CD4-positive, CD25-positive, alpha-beta regulatory T cell (primary cell): ENCODE results near the gene MGAT4B. TPM values are rescaled to one million over a fixed set of nuclear protein-coding genes. Genes with fewer than 3 reads are reported as not detected.

Experiments used
- ATAC-seq, 2 donors: fragments of 150-1000 bp; cut with Tn5 transposase; one replicate each; pipeline ENCODE4 v1.10.0; 2021; ENCODE audit warnings: low read depth in 2 of 2, moderate number of reproducible peaks in 2 of 2, moderate library complexity in 1 of 2
- DNase-seq, 3 donors: peaks; one replicate each; pipeline versions ENCODE4 v3.0.0 to v3.0.0-alpha.2; 2012 to 2022; ENCODE audit warnings: mixed read lengths in 1 of 3
- H3K27ac ChIP-seq: one replicate; pipeline ENCODE4 v1.7.0; 2013; ENCODE audit warnings: mild to moderate bottlenecking, low read length; ENCODE audit not compliant: insufficient read depth, poor library complexity, severe bottlenecking
- H3K27me3 ChIP-seq: one replicate; pipeline ENCODE4 v1.7.0; 2013; ENCODE audit warnings: low read length; ENCODE audit not compliant: control insufficient read depth, insufficient read depth
- H3K36me3 ChIP-seq: one replicate; pipeline ENCODE4 v1.7.0; 2013; ENCODE audit warnings: mild to moderate bottlenecking, low read length, moderate library complexity; ENCODE audit not compliant: control insufficient read depth, insufficient read depth
- H3K4me1 ChIP-seq: 2 replicates; pipeline ENCODE4 v1.7.0; 2013; ENCODE audit warnings: mild to moderate bottlenecking, low read length; ENCODE audit not compliant: insufficient read depth, control insufficient read depth, poor library complexity, severe bottlenecking
- H3K4me3 ChIP-seq: one replicate; pipeline ENCODE4 v1.7.0; 2013; ENCODE audit warnings: low read depth, mild to moderate bottlenecking, low read length, moderate library complexity
- H3K9me3 ChIP-seq, 2 experiments: 1 replicate in 1 of 2; 2 replicates in 1 of 2; pipeline ENCODE4 v1.7.0; 2013; ENCODE audit warnings: low read length in 2 of 2, mild to moderate bottlenecking in 1 of 2, moderate library complexity in 1 of 2; ENCODE audit not compliant: control insufficient read depth in 2 of 2
- H3K27ac Mint-ChIP-seq, 3 donors: one replicate each; pipeline ENCODE4 v1.8.0; 2020 to 2022; ENCODE audit warnings: mild to moderate bottlenecking in 3 of 3, mixed read lengths in 3 of 3, moderate library complexity in 2 of 3
- H3K27me3 Mint-ChIP-seq: one replicate; pipeline ENCODE4 v1.8.0; 2022; ENCODE audit warnings: mild to moderate bottlenecking, mixed read lengths
- H3K36me3 Mint-ChIP-seq: one replicate; pipeline ENCODE4 v1.8.0; 2020; ENCODE audit warnings: mixed read lengths
- H3K4me1 Mint-ChIP-seq, 4 donors: one replicate each; pipeline ENCODE4 v1.8.0; 2020 to 2022; ENCODE audit warnings: mixed read lengths in 4 of 4, mild to moderate bottlenecking in 1 of 4
- H3K4me3 Mint-ChIP-seq, 4 donors: one replicate each; pipeline ENCODE4 v1.8.0; 2020 to 2022; ENCODE audit warnings: mild to moderate bottlenecking in 4 of 4, mixed read lengths in 4 of 4, moderate library complexity in 3 of 4
- H3K9me3 Mint-ChIP-seq, 7 donors: one replicate each; pipeline ENCODE4 v1.8.0; 2020 to 2022; ENCODE audit warnings: mixed read lengths in 7 of 7, mild to moderate bottlenecking in 3 of 7, moderate library complexity in 2 of 7
- polyA plus RNA-seq, 4 donors: library from polyadenylated mRNA; unstranded; fragments of 300-500 nt; fragmentation: Illumina TruSeq; gene quantifications; one replicate each; pipeline ENCODE4 v1.2.3, GENCODE V29; 2021
- total RNA-seq: library from RNA; stranded (reverse); gene quantifications from one replicate; pipeline ENCODE4 v1.2.3, GENCODE V29; 2022

The MGAT4B gene
- total and polyA plus RNA-seq, 5 donors from 2014 or later, result 11.9 to 134 (median 15.4) TPM

DNA sequence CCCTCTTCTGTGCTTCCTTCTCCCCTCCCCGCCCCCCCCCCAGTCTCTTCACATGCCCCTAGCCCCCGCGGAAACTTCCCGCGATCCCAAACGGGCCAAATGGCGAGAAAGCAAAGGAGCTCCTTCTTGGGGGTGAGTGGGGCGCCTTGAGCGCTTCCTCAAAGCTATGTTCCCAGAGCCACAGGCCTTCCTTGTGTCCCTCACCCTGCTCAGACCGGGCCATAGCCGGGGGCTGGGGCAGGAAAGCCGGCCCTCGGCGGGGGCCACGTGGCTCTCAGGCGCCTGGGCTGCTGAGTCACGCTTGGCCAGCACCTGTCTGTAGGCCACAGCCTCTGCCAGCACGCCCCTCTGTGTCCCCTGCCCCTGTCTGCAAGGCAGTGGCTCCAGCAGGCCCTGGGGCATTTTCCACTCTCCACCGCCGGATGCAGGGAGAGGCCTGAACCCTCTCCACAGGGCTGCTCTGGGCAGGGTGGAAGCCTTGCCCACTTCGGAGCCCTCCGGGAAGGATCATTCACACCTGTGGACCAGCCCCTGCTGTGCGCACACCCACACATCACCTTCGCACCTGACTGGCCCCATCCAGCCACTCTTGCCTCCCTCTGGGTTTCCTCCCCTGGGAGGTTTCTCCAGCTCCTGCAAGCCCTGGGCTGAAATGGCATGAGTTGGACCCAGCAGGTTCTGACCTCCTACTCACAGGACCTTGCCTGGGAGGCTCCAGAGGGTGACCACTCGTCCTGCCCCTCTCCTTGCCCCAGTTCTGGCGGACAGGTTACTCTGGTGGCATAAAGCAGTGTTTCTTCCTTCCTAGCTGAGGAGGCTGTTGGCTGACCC, 12.8 kb upstream of the MGAT4B start:
- Mint-ChIP-seq H3K27ac (peak overlapping the region; percentile 52 to 94 (median 90)), H3K4me3 (peak overlapping the region; percentile 82 to 93 (median 90)), H3K36me3 (peaks cover 10% of the 10 kb centered on the region), H3K4me1 (peaks cover 8 to 57% (median 29%) of the 10 kb centered on the region in 4 donors), H3K27me3 (peaks cover 10% of the 10 kb centered on the region), H3K9me3 (peaks cover 0 to 2% (median 0%) of the 10 kb centered on the region in 7 donors)
- Histone ChIP-seq H3K27me3 (no peaks in the 10 kb centered on the region), H3K27ac (peak overlapping the region; percentile 96), H3K4me1 (peaks cover 53% of the 10 kb centered on the region), H3K4me3 (peak overlapping the region; percentile 43), H3K36me3 (peaks cover 18% of the 10 kb centered on the region), H3K9me3 (no peaks in the 10 kb centered on the region)
- peak; percentile 30 to 48 (median 40) for DNase-seq
- peak in 1 of 2 donors; percentile 4 for ATAC-seq

DNA sequence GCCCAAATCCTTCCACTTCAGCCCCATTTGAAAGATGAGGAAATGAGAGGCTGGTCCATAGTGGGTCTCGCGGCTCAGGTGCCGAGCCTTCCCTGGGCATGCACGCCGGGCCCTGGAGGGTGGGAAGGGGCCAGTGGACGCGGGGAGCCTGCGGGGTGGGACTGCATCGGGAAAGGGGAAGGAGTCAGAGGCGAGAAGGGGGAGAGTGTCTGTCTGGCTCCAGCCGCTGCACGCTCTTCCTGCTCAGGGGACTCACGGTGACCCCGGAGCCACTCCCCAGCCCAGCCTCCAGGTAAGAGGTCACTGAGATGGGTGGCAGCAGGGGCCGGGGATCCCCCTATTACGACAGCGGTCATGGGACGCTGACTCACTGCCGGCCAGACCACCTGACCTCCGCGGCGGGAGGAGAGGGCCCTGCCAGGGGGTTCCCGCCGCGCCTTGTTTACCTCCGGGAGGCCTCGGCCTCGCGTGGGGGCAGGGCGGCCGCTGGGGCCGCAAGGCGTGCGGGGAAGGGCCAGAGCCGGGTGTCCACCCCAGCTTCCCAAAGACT, 12.2 kb upstream of the MGAT4B start:
- Mint-ChIP-seq H3K27me3 (peaks cover 10% of the 10 kb centered on the region), H3K27ac (peak overlapping the region; percentile 83 to 93 (median 91))

DNA sequence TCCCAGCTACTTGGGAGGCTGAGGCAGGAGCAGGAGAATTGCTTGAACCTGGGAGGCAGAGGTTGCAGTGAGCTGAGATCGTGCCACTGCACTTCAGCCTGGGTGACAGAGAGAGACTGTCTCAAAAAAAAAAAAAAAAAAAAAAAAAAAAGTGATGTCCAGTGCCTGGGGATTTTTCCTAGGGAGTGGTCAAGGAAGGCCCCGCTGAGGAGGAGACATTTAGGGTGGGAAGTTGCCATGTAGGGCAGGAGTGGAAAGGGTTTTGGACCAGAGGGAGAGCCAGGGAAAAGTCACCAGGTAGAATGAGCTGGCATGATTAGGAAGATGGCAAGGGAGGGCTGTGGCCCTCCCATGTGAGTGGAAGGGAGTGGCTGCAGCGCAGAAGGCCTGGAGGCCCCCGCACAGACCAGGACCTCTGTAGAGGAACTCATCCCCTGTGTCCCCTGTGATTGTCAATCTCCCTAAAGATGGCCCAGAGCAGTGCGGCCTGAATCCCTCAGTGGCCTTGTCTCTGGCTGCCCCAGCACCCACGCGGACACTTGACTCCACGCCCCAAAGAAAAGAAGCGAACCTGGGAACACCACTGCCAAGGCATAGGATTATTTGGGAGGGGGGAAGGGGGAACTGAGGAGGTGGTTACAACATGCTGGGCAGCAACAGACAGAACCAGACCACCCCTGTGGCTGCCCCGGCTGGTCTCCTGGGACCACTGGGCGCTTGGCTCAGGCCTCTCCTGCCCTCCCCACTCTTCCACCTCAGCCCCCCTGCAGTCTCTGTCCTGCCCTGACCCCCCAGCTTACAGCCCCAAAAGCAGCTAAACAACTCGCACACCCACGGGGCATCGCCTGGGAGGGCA, 11.5 kb upstream of the MGAT4B start:
- Histone ChIP-seq H3K4me3 (no peak overlapping the region), H3K4me1 (peaks cover 52% of the 10 kb centered on the region), H3K36me3 (peaks cover 7% of the 10 kb centered on the region), H3K27me3 (no peaks in the 10 kb centered on the region), H3K9me3 (no peaks in the 10 kb centered on the region), H3K27ac (peak overlapping the region; percentile 96)
- Mint-ChIP-seq H3K27me3 (peaks cover 10% of the 10 kb centered on the region), H3K27ac (peak overlapping the region; percentile 83 to 93 (median 91)), H3K36me3 (peaks cover 7% of the 10 kb centered on the region), H3K4me1 (peaks cover 8 to 48% (median 28%) of the 10 kb centered on the region in 4 donors), H3K4me3 (peak overlapping the region; percentile 85 to 93 (median 89)), H3K9me3 (peaks cover 0 to 2% (median 0%) of the 10 kb centered on the region in 7 donors)
- no peak for ATAC-seq
- DNase-seq, result no peak

More for the DNA sequence above, 12.2 kb upstream of the MGAT4B start:
- H3K4me1 ChIP-seq, result peaks cover 53% of the 10 kb centered on the region
- Mint-ChIP-seq H3K36me3 (peaks cover 11% of the 10 kb centered on the region), H3K4me3 (peak overlapping the region; percentile 85 to 93 (median 89)), H3K4me1 (peaks cover 8 to 52% (median 28%) of the 10 kb centered on the region in 4 donors), H3K9me3 (peaks cover 0 to 2% (median 0%) of the 10 kb centered on the region in 7 donors)
- H3K27ac ChIP-seq, result peak overlapping the region; percentile 96
- peak; percentile 58 to 68 for ATAC-seq
- peaks cover 11% of the 10 kb centered on the region for H3K36me3 ChIP-seq
- no peaks in the 10 kb centered on the region for H3K27me3 ChIP-seq
- H3K9me3 ChIP-seq, result no peaks in the 10 kb centered on the region
- H3K4me3 ChIP-seq, result no peak overlapping the region
- DNase-seq, result peak; percentile 81 to 93 (median 91)

DNA sequence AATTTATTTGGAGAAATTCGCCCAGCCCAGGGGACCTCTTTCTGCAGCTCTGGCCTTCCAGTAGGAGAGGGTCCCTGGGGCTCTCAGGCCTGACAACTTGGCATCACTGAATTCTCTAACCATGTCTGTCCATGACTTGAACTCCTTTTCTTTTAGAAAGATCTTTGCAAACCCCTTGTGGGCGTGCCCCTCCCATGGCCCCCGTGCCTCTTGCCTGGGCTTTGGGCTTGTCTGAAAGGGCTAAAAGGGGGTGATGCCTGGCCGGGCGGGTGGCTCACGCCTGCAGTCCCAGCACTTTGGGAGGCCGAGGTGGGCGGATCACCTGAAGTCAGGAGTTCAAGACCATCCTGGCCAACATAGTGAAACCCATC, 10.8 kb upstream of the MGAT4B start:
- Mint-ChIP-seq H3K27me3 (peaks cover 10% of the 10 kb centered on the region), H3K36me3 (peaks cover 8% of the 10 kb centered on the region), H3K4me3 (peak overlapping the region; percentile 16 to 92 (median 85)), H3K27ac (peak overlapping the region in 1 of 3 donors; percentile 83), H3K9me3 (peaks cover 0 to 2% (median 0%) of the 10 kb centered on the region in 7 donors), H3K4me1 (peaks cover 7 to 41% (median 24%) of the 10 kb centered on the region in 4 donors)
- H3K4me3 ChIP-seq, result no peak overlapping the region
- DNase-seq, result no peak
- no peaks in the 10 kb centered on the region for H3K9me3 ChIP-seq
- ATAC-seq, result no peak
- H3K27me3 ChIP-seq, result no peaks in the 10 kb centered on the region
- H3K4me1 ChIP-seq, result peaks cover 45% of the 10 kb centered on the region
- no peak overlapping the region for H3K27ac ChIP-seq
- H3K36me3 ChIP-seq, result peaks cover 5% of the 10 kb centered on the region

DNA sequence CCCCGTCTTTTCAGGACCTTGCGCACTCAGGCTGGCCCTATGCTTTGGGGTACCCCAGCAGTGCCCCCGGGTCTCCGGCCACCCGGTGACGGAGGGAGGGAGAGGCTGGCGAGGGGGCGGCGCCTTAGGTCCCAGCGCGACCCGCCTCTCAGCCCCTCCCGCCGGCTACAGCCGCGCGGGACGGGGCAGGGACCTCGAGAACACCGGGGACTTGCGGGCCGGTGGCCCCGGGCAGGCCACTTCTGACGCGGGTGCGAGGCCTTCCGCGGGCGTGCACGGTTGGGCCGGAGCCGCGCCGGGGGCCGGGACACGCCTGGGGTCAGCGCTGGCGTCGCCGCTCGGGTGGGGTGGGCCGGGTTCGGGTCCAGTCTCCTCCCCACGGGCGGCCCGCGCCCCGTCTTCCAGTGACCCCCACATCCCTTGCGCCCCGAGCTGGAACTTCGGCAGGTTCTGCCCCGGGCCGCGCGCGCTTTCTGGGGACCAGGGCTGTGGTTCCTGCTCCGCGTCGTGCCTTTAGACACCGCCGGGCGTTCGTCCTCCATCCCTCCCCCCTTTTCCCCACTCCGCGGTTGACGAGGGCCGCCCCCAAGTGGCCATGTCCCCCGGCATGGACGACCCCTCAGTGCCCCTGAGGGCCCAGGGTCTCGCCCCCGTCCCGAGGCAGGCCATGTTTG, 10.3 kb upstream of the MGAT4B start:
- no peaks in the 10 kb centered on the region for H3K27me3 ChIP-seq
- Mint-ChIP-seq H3K4me1 (peaks cover 2 to 36% (median 19%) of the 10 kb centered on the region in 4 donors), H3K27me3 (peaks cover 6% of the 10 kb centered on the region), H3K36me3 (peaks cover 8% of the 10 kb centered on the region), H3K4me3 (peak overlapping the region in 3 of 4 donors; percentile 16 to 92 (median 85)), H3K9me3 (peaks cover 0 to 2% (median 0%) of the 10 kb centered on the region in 7 donors), H3K27ac (no peak overlapping the region)
- DNase-seq (no peak), ATAC-seq (no peak)
- H3K4me3 ChIP-seq, result no peak overlapping the region
- H3K36me3 ChIP-seq, result peaks cover 9% of the 10 kb centered on the region
- H3K27ac ChIP-seq, result no peak overlapping the region
- H3K4me1 ChIP-seq, result peaks cover 40% of the 10 kb centered on the region
- no peaks in the 10 kb centered on the region for H3K9me3 ChIP-seq

DNA sequence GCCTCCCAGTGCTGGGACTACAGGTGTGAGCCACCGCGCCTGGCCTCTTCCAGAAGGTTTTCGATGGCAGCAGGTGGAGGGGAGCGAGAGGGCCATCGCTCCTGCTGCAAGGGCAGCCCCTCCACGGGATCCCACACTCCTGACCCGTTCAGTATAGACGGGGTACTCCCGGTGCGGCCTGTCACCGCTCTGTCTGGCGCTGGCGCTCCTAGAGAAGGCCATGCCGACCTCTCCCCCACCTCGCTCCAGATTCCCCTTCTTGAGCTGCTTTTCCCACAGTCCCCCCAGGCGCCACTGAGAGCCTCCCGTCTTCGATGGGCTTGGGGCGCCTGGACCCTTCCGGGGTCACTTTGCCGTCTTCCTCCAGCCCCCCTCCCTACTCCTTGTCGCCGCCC, 9.7 kb upstream of the MGAT4B start:
- Histone ChIP-seq H3K4me3 (no peak overlapping the region), H3K9me3 (no peaks in the 10 kb centered on the region), H3K4me1 (peaks cover 36% of the 10 kb centered on the region), H3K27me3 (no peaks in the 10 kb centered on the region), H3K36me3 (peaks cover 9% of the 10 kb centered on the region), H3K27ac (no peak overlapping the region)
- no peak overlapping the region for H3K27ac Mint-ChIP-seq
- H3K27me3 Mint-ChIP-seq, result peaks cover 1% of the 10 kb centered on the region
- H3K4me3 Mint-ChIP-seq, result peak overlapping the region in 1 of 4 donors; percentile 24
- peaks cover 0 to 31% (median 16%) of the 10 kb centered on the region in 4 donors for H3K4me1 Mint-ChIP-seq
- peaks cover 0 to 2% (median 0%) of the 10 kb centered on the region in 7 donors for H3K9me3 Mint-ChIP-seq
- DNase-seq, result no peak
- peaks cover 8% of the 10 kb centered on the region for H3K36me3 Mint-ChIP-seq
- no peak for ATAC-seq
